Measurements from ENCODE around the gene CRKL.
"Not testable (repeated sequence)": the region's sequence is repeated elsewhere in the genome, so short reads cannot be mapped to it uniquely, and the experiment has no call there.

The CRKL gene

GRCh38 chr22:20901093-20902033 lies 15.8 kb upstream of the CRKL start:
- not testable (repeated sequence) for DNase-seq

DNA sequence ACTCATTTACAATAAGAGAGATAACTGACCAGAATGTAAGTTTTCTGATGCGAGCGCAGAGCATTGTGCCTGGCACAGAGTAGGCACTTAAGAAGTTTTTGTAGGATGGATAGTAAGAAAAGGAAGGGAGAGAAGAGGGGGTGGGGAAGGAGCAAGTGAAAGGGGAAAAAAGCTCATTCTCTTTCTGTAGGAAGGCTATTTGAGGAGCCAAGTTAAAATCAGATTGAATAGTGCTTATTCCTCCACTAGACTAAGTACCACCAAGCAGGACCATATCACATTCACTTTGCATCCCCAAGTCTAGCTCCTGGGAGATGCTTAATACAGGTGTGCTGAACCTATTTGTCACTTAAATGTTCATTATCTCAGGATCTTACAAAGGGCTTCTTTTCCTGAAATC lies 14.1 kb upstream of the CRKL start:
- DNase-seq, result no peak

DNA sequence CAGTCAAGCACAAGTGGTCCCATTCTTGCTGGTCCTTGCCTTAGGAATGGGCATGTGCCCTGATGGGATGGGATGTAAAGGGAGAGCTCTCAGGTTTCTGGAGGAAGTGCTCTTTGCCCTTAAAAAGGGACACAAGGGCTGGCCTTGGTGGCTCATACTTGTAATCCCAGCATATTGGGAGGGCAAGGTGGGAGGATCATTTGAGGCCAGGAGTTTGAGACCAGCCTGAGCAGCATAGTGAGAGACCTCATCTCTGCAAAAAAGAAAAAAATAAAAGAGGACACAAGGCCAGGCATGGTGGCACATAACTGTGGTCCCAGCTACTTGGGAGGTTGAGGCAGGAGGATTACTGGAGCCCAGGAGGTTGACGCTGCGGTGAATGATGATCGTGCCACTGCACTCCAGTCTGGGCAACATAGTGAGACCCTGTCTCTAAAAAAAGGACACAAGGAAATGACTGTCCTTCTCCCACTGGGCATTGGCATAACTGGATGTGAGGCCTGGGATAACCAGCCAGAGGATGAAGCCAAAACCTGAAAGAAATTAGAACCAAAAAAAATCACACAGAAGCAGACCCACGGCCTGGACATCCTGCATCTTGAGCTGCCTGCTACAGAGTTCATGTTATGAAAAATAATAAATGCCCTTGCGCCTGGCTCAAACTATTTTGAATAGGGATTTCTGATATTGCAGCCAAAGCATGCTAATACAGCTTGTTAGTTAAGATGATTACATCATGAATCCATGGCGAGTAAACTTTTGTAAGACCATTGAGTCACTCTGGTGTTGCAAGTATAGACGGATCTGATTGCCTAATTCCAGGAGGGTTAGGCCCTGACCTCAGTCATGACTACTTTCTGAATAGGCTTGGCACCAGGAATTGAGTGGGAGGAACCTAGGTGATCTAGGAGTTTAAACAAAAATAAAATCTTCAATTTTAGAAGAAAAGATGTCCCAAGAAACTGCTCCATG lies 12.9 kb upstream of the CRKL start:
- DNase-seq, result no peak

GRCh38 chr22:20904980-20905355 lies 12.2 kb upstream of the CRKL start:
- no peak for DNase-seq

GRCh38 chr22:20905415-20906386 lies 11.5 kb upstream of the CRKL start:
- DNase-seq, result no peak

DNA sequence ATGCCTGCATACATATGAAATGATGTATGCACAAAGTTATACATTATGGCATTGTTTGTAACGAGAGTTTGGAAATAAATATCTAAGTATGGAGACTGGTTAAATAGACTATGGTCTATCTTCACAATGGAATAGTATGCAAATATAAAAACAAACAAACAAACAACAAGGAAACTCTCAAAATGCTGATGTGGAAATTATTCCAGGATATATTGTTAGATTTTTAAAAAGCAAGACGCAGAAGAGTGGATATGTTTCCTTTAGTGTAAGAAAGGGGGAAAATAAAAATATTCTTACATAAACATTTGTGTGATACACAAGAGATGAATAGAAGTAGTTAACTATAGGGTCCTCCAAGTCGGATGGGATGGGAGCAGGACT lies 10.8 kb upstream of the CRKL start:
- no peak for DNase-seq

- not testable (repeated sequence) for DNase-seq
Observed at GRCh38 chr22:20908717-20909116, 8.5 kb upstream of the CRKL start.

- DNase-seq, result no peak
Observed at GRCh38 chr22:20909543-20910303, 7.5 kb upstream of the CRKL start.

GRCh38 chr22:20912494-20912893 lies 4.7 kb upstream of the CRKL start:
- DNase-seq, result no peak

DNA sequence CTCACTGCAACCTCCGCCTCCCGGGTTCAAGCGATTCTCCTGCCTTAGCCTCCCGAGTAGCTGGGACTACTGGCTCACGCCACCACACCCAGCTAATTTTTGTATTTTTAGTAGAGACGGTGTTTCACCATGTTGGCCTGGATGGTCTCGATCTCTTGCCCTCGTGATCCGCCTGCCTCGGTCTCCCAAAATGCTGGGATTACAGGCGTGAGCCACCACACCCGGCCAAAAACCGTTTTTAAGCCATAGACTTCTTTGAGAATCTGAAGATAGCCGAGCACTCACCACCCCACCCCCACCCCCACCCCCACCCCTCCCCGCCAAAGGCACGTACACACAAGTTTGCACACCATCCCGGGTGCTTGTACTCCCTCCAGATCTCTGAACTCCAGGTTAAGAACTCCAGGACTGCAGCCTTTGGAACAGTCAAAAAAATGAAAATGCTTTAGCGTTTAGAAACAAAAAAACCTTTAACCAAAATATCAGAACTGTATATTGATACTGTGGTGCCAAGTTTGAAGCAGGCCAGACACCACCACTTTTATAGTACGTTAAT lies 1.5 kb downstream of the CRKL start:
- peak in 1 of 3 experiments; percentile 17 for DNase-seq

DNA sequence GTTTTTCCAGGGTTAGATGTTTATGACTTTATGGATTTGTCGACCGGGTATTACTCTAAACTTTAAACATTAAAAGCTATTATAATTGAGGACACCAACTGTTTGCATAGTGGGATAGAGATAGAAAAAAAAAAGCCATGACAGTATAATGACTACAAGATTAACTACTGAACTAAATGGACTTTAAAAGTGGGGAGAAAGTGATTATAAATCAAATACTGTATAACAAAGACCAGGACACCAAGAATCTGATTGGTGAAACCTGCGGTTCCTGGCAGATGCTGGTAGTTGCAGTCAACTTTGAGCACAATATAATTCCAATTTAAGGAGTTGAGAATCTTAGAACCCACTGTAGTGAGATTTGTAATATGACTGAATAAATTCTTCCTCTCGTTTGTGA lies 2.5 kb downstream of the CRKL start:
- DNase-seq, result peak in 1 of 3 experiments; percentile 33

DNA sequence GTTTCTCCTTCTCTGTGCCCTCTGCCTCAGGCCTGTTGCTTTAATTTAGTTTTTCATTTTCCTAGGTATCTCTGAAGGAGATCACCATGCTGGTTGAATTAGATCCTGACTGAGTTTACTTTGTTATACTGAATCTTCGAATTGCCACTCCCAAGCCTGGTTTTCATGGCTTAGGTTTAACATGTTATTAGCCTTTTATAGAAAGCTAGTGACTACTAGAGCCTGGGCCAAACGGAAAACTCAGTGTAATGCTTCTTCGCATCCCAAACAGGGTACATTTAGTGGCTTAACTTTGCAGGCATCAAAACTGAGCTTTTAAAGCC lies 3.6 kb downstream of the CRKL start:
- no peak for DNase-seq

GRCh38 chr22:20922141-20922751 lies 5.0 kb downstream of the CRKL start:
- DNase-seq, result no peak

GRCh38 chr22:20926243-20926642 lies 9.0 kb downstream of the CRKL start:
- DNase-seq, result no peak

- no peak for DNase-seq
Observed at GRCh38 chr22:20927940-20928572, 10.8 kb downstream of the CRKL start.

DNA sequence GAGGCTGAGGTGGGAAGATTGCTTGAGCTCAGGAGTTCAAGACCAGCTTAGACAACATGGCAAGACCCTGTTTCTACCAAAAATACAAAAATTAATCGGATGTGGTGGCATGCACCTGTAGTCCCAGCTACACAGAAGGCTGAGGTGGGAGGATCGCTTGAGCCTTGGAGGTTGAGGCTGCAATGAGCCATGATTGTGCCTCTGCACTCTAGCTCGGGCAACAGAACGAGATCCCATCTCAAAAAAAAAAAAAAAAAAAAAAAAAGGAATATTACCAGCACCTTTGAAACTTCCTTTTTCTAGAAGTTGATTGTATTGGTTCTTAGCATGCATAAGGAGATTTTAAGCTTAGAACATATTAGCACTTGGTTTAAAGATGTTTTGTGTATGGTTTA lies 11.4 kb downstream of the CRKL start:
- no peak for DNase-seq

DNA sequence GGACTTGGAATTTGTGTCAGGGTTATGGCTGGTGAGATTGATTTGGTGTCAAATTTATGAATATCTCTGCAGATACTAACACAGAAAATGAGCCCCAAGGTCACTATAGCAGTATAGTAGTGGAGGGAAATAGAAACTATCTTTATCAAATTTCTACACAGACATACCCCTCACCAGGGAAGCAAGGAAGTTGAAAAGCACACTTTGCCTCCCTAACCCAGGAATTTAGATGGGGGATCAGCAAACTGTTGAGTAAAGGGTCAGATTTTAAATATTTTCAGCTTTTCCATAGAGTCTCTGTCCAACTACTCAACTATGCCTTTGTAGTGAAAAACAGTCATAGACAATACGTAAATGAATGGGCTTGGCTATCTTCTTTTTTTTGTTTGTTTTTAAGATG lies 12.8 kb downstream of the CRKL start:
- DNase-seq, result no peak

- not testable (repeated sequence) for DNase-seq
Observed at GRCh38 chr22:20930435-20930834, 13.2 kb downstream of the CRKL start.

DNA sequence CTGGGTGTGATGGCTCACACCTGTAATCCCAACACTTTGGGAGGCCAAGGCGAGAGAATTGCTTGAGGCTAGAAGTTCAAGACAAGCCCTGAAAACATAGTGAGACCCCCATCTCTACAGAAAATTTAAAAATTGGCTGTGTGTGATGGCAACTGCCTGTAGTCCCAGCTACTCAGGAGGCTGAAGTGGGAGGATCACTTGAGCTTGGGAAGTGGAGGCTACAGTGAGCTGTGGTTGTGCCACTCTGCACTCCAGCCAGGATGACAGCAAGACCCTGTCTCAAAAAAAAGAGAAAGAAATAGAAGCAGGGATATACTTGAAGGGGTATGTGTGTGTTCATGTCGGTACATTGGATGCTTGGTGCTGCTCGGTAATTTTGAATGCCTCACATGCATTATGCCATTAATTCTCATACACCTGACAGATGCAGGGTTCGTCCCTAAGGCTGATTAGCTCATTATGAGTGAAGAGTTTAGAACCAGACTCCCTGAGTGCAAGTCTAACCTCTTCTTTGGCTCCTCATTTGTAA lies 14.0 kb downstream of the CRKL start:
- DNase-seq, result no peak

DNA sequence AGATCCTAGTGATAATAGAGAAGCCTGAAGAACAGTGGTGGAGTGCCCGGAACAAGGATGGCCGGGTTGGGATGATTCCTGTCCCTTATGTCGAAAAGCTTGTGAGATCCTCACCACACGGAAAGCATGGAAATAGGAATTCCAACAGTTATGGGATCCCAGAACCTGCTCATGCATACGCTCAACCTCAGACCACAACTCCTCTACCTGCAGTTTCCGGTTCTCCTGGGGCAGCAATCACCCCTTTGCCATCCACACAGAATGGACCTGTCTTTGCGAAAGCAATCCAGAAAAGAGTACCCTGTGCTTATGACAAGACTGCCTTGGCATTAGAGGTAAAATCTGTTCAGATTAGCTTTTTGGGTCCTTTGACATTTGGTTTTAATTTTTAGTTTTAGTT lies 16.7 kb downstream of the CRKL start:
- no peak for DNase-seq

Data from NCI-H1417 (cell line).